ENCODE data around the gene ATRIP.
"Not testable (repeated sequence)": the region's sequence is repeated elsewhere in the genome, so short reads cannot be mapped to it uniquely, and the experiment has no call there.

ATRIP gene

GRCh38 chr3:48467473-48468267 is 21.1 kb downstream of the ATRIP start:
- no peak overlapping the region for H3K4me3 ChIP-seq (ENCODE audit: low read depth, low read length)
- TF ChIP-seq CTCF (IDR thresholded peaks at IDR 0.05; ENCODE audit: low read depth, low read length) = no peak

- no peak overlapping the region for H3K4me3 ChIP-seq (ENCODE audit: low read depth, low read length)
- no peak for TF ChIP-seq CTCF (IDR thresholded peaks at IDR 0.05; ENCODE audit: low read depth, low read length)
These were observed 21.8 kb downstream of the ATRIP start for GRCh38 chr3:48468329-48468731.

- TF ChIP-seq CTCF (IDR thresholded peaks at IDR 0.05; ENCODE audit: low read depth, low read length) = no peak
- H3K4me3 ChIP-seq (ENCODE audit: low read depth, low read length) = no peak overlapping the region
These were observed 22.7 kb downstream of the ATRIP start for GRCh38 chr3:48469046-48469915.

GRCh38 chr3:48470286-48470685 is 23.7 kb downstream of the ATRIP start:
- TF ChIP-seq CTCF (IDR thresholded peaks at IDR 0.05; ENCODE audit: low read depth, low read length) = no peak
- H3K4me3 ChIP-seq (ENCODE audit: low read depth, low read length) = no peak overlapping the region

- no peak for TF ChIP-seq CTCF (IDR thresholded peaks at IDR 0.05; ENCODE audit: low read depth, low read length)
- H3K4me3 ChIP-seq (ENCODE audit: low read depth, low read length) = peak overlapping the region; percentile 71
These were observed 26.1 kb downstream of the ATRIP start for GRCh38 chr3:48472673-48472922.

GRCh38 chr3:48472923-48473616 is 26.5 kb downstream of the ATRIP start:
- H3K4me3 ChIP-seq (ENCODE audit: low read depth, low read length) = peak overlapping the region; percentile 71
- 0 out of 2 replicates have a peak, but pooled peaks have one; percentile 25 for TF ChIP-seq CTCF (IDR thresholded peaks at IDR 0.05; ENCODE audit: low read depth, low read length)

GRCh38 chr3:48473617-48473952 is 27.0 kb downstream of the ATRIP start:
- no peak overlapping the region for H3K4me3 ChIP-seq (ENCODE audit: low read depth, low read length)
- TF ChIP-seq CTCF (IDR thresholded peaks at IDR 0.05; ENCODE audit: low read depth, low read length) = no peak

- H3K4me3 ChIP-seq (ENCODE audit: low read depth, low read length) = not testable (repeated sequence)
These were observed 27.5 kb downstream of the ATRIP start for GRCh38 chr3:48474031-48474430.

Measured in WI38 (cell line).